ENCODE measurements around the gene LRIG2. TPM values are rescaled to one million over a fixed set of nuclear protein-coding genes. Genes with fewer than 3 reads are reported as not detected.

The LRIG2 gene
- total and polyA plus RNA-seq, 4 donors: 1.3 to 11.9 (median 6.0) TPM

GRCh38 chr1:113126207-113126606 lies 53.2 kb downstream of the LRIG2 start:
- H3K9ac ChIP-seq (ENCODE audit: low read depth in 1 of 2, low read length in 2 of 2): no peak overlapping the region
- no peaks in the 10 kb centered on the region for H3K27me3 ChIP-seq (ENCODE audit: control insufficient read depth in 4 of 4, insufficient read depth in 4 of 4, low read length in 3 of 4)
- H3K4me3 ChIP-seq (ENCODE audit: low read depth in 1 of 3, low read length in 3 of 3): no peak overlapping the region
- peaks cover 0 to 11% (median 3%) of the 10 kb centered on the region in 4 donors for H3K4me1 ChIP-seq (ENCODE audit: control insufficient read depth in 4 of 4, insufficient read depth in 4 of 4, low read length in 3 of 4)
- H3K36me3 ChIP-seq (ENCODE audit: control insufficient read depth in 4 of 4, insufficient read depth in 3 of 4, low read depth in 1 of 4, low read length in 3 of 4): peaks cover 2 to 37% (median 14%) of the 10 kb centered on the region in 4 donors
- no peak overlapping the region for H3K27ac ChIP-seq (ENCODE audit: low read depth in 1 of 2, low read length in 2 of 2)
- DNase-seq (ENCODE audit: low spot score): no peak
- WGBS: 71% methylated on average over 2 of the region's 2 CpGs
- H3K9me3 ChIP-seq (ENCODE audit: control insufficient read depth in 4 of 4, low read length in 3 of 4): no peaks in the 10 kb centered on the region
- TF ChIP-seq FOXA1 (IDR thresholded peaks at IDR 0.05) (no peak), SP1 (IDR thresholded peaks at IDR 0.05) (peak; percentile 81), HNF4A (conservative IDR thresholded peaks at IDR 0.05) (peak; percentile 81 to 92), JUND (IDR thresholded peaks at IDR 0.05) (peak in 1 of 2 donors; percentile 14), ZBTB33 (IDR thresholded peaks at IDR 0.05) (no peak), CTCF (IDR thresholded peaks at IDR 0.05; ENCODE audit: low read depth, low read length, missing input control) (no peak), YY1 (IDR thresholded peaks at IDR 0.05) (peak; percentile 17), RXRA (IDR thresholded peaks at IDR 0.05) (peak; percentile 58 to 72), RAD21 (IDR thresholded peaks at IDR 0.05) (peak in 1 of 2 donors; percentile 36), HNF4G (IDR thresholded peaks at IDR 0.05) (peak; percentile 80), GABPA (IDR thresholded peaks at IDR 0.05 in 1 of 2, conservative IDR thresholded peaks at IDR 0.05 in 1 of 2) (no peak), NR2F2 (IDR thresholded peaks at IDR 0.05) (no peak)

GRCh38 chr1:113128116-113128515 lies 55.1 kb downstream of the LRIG2 start:
- WGBS: 85% methylated on average over 2 of the region's 2 CpGs
- Histone ChIP-seq H3K9ac (ENCODE audit: low read depth in 1 of 2, low read length in 2 of 2) (no peak overlapping the region), H3K4me3 (ENCODE audit: low read depth in 1 of 3, low read length in 3 of 3) (no peak overlapping the region), H3K27ac (ENCODE audit: low read depth in 1 of 2, low read length in 2 of 2) (no peak overlapping the region), H3K27me3 (ENCODE audit: control insufficient read depth in 4 of 4, insufficient read depth in 4 of 4, low read length in 3 of 4) (no peaks in the 10 kb centered on the region), H3K36me3 (ENCODE audit: control insufficient read depth in 4 of 4, insufficient read depth in 3 of 4, low read depth in 1 of 4, low read length in 3 of 4) (peaks cover 2 to 29% (median 13%) of the 10 kb centered on the region in 4 donors), H3K9me3 (ENCODE audit: control insufficient read depth in 4 of 4, low read length in 3 of 4) (no peaks in the 10 kb centered on the region), H3K4me1 (ENCODE audit: control insufficient read depth in 4 of 4, insufficient read depth in 4 of 4, low read length in 3 of 4) (peaks cover 0 to 11% (median 3%) of the 10 kb centered on the region in 4 donors)
- no peak for DNase-seq (ENCODE audit: low spot score)
- TF ChIP-seq ATF3 (IDR thresholded peaks at IDR 0.05): no peak
- no peak for TF ChIP-seq EGR1 (IDR thresholded peaks at IDR 0.05; ENCODE audit: low read depth in 2 of 2)
- no peak for TF ChIP-seq FOXA2 (IDR thresholded peaks at IDR 0.05)
- no peak for TF ChIP-seq ZBTB33 (IDR thresholded peaks at IDR 0.05)
- TF ChIP-seq GABPA (IDR thresholded peaks at IDR 0.05 in 1 of 2, conservative IDR thresholded peaks at IDR 0.05 in 1 of 2): no peak
- TF ChIP-seq MAX (IDR thresholded peaks at IDR 0.05): no peak
- no peak for TF ChIP-seq RAD21 (IDR thresholded peaks at IDR 0.05)
- no peak for TF ChIP-seq JUND (IDR thresholded peaks at IDR 0.05)
- TF ChIP-seq HNF4A (conservative IDR thresholded peaks at IDR 0.05): no peak
- no peak for TF ChIP-seq HNF4G (IDR thresholded peaks at IDR 0.05)
- no peak for TF ChIP-seq SP1 (IDR thresholded peaks at IDR 0.05)
